Neural crest cell (in vitro differentiated cells): ENCODE data around the gene RFPL2. TPM values are rescaled to one million over a fixed set of nuclear protein-coding genes. Genes with fewer than 3 reads are reported as not detected.

ENCODE experiments used
- DNase-seq: peaks from one replicate; pipeline ENCODE4 v3.0.0; 2021; ENCODE audit warnings: low read depth, mixed read lengths, low spot score
- H3K27ac Mint-ChIP-seq: one replicate; pipeline ENCODE4 v1.8.0; 2021; ENCODE audit warnings: mild to moderate bottlenecking, mixed read lengths; ENCODE audit not compliant: unreplicated experiment
- H3K27me3 Mint-ChIP-seq: 2 replicates; pipeline ENCODE4 v1.8.0; 2021; ENCODE audit warnings: low read depth, mild to moderate bottlenecking, mixed read lengths
- H3K36me3 Mint-ChIP-seq: 2 replicates; pipeline ENCODE4 v1.8.0; 2021; ENCODE audit warnings: low read depth, mild to moderate bottlenecking, mixed read lengths
- H3K4me1 Mint-ChIP-seq: 2 replicates; pipeline ENCODE4 v1.8.0; 2021; ENCODE audit warnings: mixed read lengths
- H3K4me3 Mint-ChIP-seq: one replicate; pipeline ENCODE4 v1.8.0; 2021; ENCODE audit warnings: mild to moderate bottlenecking, mixed read lengths
- H3K9me3 Mint-ChIP-seq: 2 replicates; pipeline ENCODE4 v1.8.0; 2021; ENCODE audit warnings: mixed read lengths
- total RNA-seq: library from RNA; stranded (reverse); gene quantifications from 2 replicates; pipeline ENCODE4 v1.2.1, GENCODE V29; 2021
- TF ChIP-seq, protein P1 (sequence below): fragments of 200-600 bp; sonication (generic); conservative IDR thresholded peaks from 2 replicates; pipeline ENCODE4 v1.5.0; 2021; ENCODE audit warnings: antibody characterized with exemption, mild to moderate bottlenecking

RFPL2 gene
- total RNA-seq, 1 donor from 2014 or later = 0.21 TPM

DNA sequence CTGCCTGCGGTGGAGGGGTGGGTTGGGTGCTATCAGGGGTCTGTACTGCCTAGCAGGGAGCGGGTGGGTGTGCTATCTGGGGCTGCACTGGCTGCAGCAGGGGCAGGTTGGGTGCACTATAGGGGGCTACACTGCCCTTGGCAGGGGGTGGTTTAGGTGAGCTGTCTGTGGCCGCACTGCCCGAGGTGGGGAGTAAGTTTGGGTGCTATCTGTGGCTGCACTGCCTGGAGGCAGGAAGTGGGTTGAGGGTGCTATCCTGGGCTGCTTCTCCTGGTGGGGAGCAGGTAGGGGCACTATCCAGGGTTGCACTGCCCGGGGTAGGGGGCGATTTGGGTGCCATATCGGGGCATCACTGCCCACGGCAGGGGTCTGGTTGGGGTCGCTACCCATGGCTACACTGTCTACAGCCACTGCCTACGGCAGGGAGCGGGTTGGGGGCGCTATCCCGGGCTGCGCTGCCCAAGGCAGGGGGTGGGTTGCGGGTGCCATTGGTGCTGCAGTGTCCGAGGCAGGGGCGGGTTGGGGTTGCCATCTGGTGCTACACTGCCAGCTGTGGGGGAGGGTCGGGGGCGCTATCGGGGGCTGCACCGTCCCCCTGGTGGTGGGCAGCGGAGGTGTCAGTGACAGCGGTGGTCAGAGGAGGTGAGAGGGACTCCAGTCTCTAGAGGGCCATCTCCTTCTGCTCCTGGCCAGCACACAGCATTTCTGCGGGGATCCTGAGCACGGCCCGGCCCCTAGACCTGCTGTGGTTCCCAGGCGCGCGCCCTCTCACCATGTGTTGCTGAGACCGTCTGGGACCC, 1.3 kb upstream of the RFPL2 start:
- DNase-seq = peak; percentile 25
- Mint-ChIP-seq H3K36me3 (no peaks in the 10 kb centered on the region), H3K4me3 (peak overlapping the region; percentile 19), H3K27ac (no peak overlapping the region), H3K9me3 (no peaks in the 10 kb centered on the region), H3K4me1 (peaks cover 19% of the 10 kb centered on the region), H3K27me3 (peaks cover 52% of the 10 kb centered on the region)
- TF ChIP-seq, protein P1, sequence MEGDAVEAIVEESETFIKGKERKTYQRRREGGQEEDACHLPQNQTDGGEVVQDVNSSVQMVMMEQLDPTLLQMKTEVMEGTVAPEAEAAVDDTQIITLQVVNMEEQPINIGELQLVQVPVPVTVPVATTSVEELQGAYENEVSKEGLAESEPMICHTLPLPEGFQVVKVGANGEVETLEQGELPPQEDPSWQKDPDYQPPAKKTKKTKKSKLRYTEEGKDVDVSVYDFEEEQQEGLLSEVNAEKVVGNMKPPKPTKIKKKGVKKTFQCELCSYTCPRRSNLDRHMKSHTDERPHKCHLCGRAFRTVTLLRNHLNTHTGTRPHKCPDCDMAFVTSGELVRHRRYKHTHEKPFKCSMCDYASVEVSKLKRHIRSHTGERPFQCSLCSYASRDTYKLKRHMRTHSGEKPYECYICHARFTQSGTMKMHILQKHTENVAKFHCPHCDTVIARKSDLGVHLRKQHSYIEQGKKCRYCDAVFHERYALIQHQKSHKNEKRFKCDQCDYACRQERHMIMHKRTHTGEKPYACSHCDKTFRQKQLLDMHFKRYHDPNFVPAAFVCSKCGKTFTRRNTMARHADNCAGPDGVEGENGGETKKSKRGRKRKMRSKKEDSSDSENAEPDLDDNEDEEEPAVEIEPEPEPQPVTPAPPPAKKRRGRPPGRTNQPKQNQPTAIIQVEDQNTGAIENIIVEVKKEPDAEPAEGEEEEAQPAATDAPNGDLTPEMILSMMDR = peak; percentile 34

DNA sequence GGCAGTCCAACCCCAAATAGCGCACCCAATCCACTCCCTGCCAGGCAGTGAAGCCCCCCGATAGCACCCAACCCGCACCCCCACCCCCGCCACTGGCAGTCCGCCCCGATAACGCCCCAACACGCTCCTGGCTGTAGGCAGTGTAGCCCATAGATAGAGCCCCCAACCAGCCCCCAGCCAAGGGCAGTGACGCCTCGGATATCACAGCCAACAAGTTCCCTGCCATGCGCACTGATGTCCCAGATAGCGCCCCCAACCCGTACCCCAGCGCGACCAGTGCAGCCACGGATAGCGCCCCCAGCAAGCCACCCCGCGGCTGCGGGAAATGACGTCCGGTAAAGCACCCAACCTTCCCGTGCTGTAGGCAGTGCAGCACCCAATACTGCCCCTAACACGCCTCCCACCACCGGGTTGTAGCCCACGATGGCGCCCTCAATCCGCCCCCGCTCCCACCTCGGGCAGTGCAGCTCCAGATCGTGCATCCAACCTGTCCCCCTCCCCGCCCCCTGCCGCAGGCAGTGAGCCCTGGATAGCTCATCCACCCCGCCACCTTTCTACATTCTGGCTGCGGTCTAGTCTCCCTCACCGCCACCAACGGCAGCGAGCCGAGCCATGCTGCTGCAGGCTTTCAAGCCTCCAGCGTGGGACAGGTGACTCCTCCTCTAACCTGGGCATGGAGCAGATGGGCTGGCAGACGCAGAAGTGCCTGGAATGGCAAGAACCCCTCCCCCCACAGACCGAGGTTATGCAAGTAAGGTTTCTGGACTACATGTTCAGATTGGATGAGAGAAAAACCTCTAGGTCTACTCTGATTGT, 625 bp downstream of the RFPL2 start:
- H3K27ac Mint-ChIP-seq = no peak overlapping the region
- TF ChIP-seq, protein P1 = no peak
- DNase-seq = no peak
- no peaks in the 10 kb centered on the region for H3K9me3 Mint-ChIP-seq
- peak overlapping the region; percentile 87 for H3K4me3 Mint-ChIP-seq
- H3K36me3 Mint-ChIP-seq = no peaks in the 10 kb centered on the region
- peaks cover 19% of the 10 kb centered on the region for H3K4me1 Mint-ChIP-seq
- peaks cover 63% of the 10 kb centered on the region for H3K27me3 Mint-ChIP-seq

DNA sequence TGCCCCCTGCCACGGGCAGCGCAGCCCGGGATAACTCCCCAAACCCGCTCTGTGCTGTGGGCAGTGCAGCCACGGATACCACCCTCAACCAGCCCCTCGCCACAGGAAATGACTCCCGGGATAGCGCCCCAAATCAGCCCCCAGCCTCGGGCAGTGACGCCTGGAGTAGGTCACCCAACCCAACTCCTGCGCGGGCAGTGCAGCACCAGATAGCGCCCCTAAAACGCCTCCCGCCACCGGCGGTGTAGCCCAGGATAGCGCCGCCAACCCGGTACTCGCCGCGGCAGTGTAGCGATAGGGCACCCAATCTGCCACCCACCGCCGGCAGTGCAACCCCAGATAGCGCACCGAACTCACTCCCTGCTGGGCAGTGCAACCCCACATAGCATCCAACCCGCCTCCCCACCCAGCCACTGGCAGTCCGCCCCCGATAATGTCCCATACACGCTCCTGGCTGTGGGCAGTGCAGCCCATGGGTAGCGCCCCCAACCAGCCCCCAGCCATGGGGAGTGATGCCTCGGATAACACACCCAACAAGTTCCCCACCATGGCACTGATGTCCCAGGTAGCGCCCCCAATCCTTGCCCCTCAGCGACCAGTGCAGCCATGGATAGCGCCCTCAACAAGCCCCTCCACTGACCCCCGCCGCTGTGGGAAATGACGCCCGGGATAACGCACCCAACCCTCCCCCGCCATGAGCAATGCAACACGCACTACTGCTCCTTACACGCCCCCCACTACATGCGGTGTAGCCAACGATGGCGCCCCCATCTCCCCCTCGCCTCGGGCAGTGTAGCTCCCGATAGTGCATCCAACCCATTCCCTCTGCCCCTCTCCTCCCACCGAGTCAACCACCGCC, 1.5 kb downstream of the RFPL2 start:
- Mint-ChIP-seq H3K4me1 (peaks cover 19% of the 10 kb centered on the region), H3K27me3 (peaks cover 71% of the 10 kb centered on the region), H3K27ac (no peak overlapping the region), H3K9me3 (no peaks in the 10 kb centered on the region), H3K4me3 (peak overlapping the region; percentile 31), H3K36me3 (no peaks in the 10 kb centered on the region)
- DNase-seq = no peak
- TF ChIP-seq, protein P1 = no peak

DNA sequence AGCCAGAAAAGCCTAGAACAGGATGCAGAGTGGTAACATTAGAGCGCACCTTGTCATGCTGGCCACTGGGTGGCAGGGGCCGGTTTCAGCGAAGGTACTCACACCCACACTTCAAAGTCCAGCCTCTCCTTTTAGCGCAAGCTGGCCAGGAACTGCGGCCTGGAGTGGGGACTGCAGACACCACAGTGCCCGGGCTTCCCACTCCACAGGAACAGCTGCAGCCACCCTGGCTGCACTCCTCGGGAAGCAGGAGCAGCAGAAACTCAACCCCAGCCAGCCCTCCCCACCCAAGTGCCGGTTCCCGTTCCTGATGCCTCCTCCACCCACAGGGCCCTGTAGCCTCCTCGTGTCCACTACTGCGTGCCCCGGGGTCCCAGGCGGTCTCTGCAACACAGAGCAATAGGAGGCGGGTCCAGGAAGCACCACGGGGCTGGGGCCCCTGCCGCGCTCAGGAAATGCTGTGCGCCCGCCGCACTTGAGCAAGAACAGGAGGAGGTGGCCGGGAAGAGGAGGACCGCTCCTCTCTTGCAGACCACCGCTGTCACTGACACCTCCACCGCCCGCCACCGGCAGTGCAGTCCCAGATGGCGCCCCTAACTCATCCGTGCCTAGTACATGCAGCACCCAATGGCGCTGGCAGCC, 2.2 kb downstream of the RFPL2 start:
- Mint-ChIP-seq H3K4me3 (peak overlapping the region; percentile 72), H3K27ac (no peak overlapping the region), H3K27me3 (peaks cover 73% of the 10 kb centered on the region), H3K9me3 (no peaks in the 10 kb centered on the region), H3K36me3 (no peaks in the 10 kb centered on the region), H3K4me1 (peaks cover 19% of the 10 kb centered on the region)
- DNase-seq = peak; percentile 29
- TF ChIP-seq, protein P1 = peak; percentile 68

DNA sequence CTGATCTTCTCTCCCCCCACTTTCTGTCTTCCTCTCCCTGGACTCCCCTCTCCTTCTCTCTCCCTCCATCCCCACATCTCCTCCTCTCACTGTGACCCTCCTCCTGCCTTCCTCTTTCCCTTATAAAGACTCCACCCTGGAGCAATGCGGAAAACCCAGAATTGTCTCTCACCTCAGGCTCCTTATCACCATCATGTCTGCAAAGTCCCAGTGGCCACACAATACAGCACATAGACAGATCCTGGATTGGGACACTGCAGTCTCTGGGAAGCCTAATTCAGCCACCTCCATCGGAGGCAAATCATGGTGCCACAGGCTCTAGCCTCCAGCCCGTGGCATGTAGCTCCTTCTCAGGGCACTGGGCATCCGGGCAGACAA, 2.7 kb downstream of the RFPL2 start:
- no peaks in the 10 kb centered on the region for H3K36me3 Mint-ChIP-seq
- no peak for DNase-seq
- peak overlapping the region; percentile 72 for H3K4me3 Mint-ChIP-seq
- no peaks in the 10 kb centered on the region for H3K9me3 Mint-ChIP-seq
- peaks cover 75% of the 10 kb centered on the region for H3K27me3 Mint-ChIP-seq
- TF ChIP-seq, protein P1 = no peak
- no peak overlapping the region for H3K27ac Mint-ChIP-seq
- peaks cover 19% of the 10 kb centered on the region for H3K4me1 Mint-ChIP-seq
